HUES6 (cell line): ENCODE results near the gene CERS5.
"Not testable (repeated sequence)": the region's sequence is repeated elsewhere in the genome, so short reads cannot be mapped to it uniquely, and the experiment has no call there.

Experiments used
- H3K27ac ChIP-seq: 2 replicates; pipeline ENCODE4 v1.7.0; 2013; ENCODE audit warnings: low read depth, mild to moderate bottlenecking, low read length, inconsistent platforms
- H3K27me3 ChIP-seq: 2 replicates; pipeline ENCODE4 v1.6.1; 2013; ENCODE audit warnings: low read length; ENCODE audit not compliant: control insufficient read depth, insufficient read depth
- H3K36me3 ChIP-seq: 2 replicates; pipeline ENCODE4 v1.6.1; 2013; ENCODE audit warnings: low read length; ENCODE audit not compliant: control insufficient read depth, insufficient read depth
- H3K4me1 ChIP-seq: 2 replicates; pipeline ENCODE4 v1.6.1; 2013; ENCODE audit warnings: low read length; ENCODE audit not compliant: control insufficient read depth, insufficient read depth
- H3K4me3 ChIP-seq: 2 replicates; pipeline ENCODE4 v1.5.1; 2013; ENCODE audit warnings: low read depth, low read length
- H3K9ac ChIP-seq: one replicate; pipeline ENCODE4 v1.6.1; 2013; ENCODE audit warnings: mild to moderate bottlenecking, low read length
- H3K9me3 ChIP-seq: 2 replicates; pipeline ENCODE4 v1.6.1; 2013; ENCODE audit warnings: low read depth, low read length; ENCODE audit not compliant: control insufficient read depth, insufficient read depth

CERS5 gene

DNA sequence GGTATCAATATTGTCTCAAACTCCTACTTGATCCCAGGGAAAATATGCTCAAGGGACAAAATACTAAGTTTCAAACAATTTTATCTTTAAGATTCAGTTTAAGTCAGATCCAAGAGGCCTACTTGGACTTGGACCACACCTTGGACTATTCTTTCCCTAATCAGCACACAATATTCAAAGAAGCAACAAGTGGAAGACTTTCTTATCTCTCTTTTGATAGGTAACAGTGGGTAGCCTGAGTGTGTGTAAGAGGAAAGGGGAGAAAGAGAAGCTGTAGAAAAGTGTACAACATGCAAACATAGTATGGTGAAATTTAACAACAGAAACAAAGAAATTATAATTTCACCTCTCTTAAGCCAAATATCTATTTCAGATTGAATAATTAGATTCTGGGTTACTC lies 6.5 kb downstream of the CERS5 start:
- H3K27me3 ChIP-seq = no peaks in the 10 kb centered on the region
- H3K4me3 ChIP-seq = no peak overlapping the region
- peaks cover 2% of the 10 kb centered on the region; the same call in 1 of the 2 replicates for H3K36me3 ChIP-seq
- no peaks in the 10 kb centered on the region for H3K9me3 ChIP-seq
- no peak overlapping the region for H3K27ac ChIP-seq
- H3K4me1 ChIP-seq = no peaks in the 10 kb centered on the region
- H3K9ac ChIP-seq = no peak overlapping the region

- no peak overlapping the region for H3K9ac ChIP-seq
- no peaks in the 10 kb centered on the region for H3K27me3 ChIP-seq
- peaks cover 2% of the 10 kb centered on the region; the same call in 1 of the 2 replicates for H3K36me3 ChIP-seq
- H3K4me1 ChIP-seq = no peaks in the 10 kb centered on the region
- H3K27ac ChIP-seq = no peak overlapping the region
- no peak overlapping the region for H3K4me3 ChIP-seq
- H3K9me3 ChIP-seq = no peaks in the 10 kb centered on the region
Measured at GRCh38 chr12:50157259-50157658, 9.9 kb downstream of the CERS5 start.

DNA sequence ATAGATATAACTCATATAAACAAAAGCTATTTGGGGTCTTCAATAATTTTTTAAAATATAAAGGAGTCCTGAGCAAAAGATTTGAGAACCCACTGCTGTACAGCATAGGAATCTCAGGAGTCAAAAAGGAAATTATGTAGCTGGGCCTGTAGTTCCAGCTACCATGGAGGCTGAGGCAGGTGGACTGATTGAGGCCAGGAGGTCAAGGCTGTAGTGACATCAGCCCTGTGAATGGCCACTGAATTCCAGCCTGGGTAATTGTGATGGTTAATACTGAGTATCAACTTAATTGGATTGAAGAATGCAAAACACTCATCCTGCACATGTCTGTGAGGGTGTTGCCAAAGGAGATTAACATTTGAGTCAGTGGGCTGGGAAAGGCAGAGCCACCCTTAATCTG lies 10.5 kb downstream of the CERS5 start:
- Histone ChIP-seq H3K27me3 (no peaks in the 10 kb centered on the region), H3K36me3 (peaks cover 2% of the 10 kb centered on the region; the same call in 1 of the 2 replicates), H3K4me1 (no peaks in the 10 kb centered on the region), H3K4me3 (no peak overlapping the region), H3K27ac (no peak overlapping the region), H3K9me3 (no peaks in the 10 kb centered on the region), H3K9ac (no peak overlapping the region)

- H3K4me1 ChIP-seq, H3K4me3 ChIP-seq, H3K9me3 ChIP-seq, H3K27me3 ChIP-seq, H3K27ac ChIP-seq, H3K9ac ChIP-seq, H3K36me3 ChIP-seq: not testable (repeated sequence)
Measured at GRCh38 chr12:50154947-50155346, 12.2 kb downstream of the CERS5 start.

DNA sequence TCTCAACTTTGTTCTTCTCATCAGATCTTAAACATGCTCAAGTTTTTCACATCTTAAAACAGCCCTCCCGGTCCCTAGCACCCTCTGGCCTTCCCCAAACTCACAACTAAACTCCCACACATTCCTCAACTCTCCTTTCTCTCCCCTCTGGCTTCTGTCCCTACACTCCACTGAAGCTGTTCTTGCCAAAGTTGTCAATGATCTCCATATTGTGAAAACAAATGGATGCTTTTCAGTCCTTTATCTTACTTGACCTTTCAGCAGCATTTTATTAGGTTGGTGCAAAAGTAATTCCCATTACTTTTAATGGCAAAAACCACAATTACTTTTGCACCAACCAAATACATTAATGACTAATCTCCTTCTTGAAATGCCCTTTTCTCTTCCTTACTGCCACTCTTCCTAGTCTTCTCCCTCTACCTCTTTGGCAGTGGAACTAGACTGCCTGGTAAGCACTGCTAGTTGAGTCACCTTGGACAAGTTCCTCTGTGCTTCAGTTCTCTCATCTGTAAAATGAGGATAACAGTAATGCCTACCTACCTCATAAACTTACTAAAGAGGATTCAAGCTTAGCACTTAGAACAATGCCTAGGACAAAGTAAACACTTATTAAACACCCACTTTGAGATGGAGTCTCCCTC lies 16.0 kb downstream of the CERS5 start:
- H3K9me3 ChIP-seq = no peaks in the 10 kb centered on the region

DNA sequence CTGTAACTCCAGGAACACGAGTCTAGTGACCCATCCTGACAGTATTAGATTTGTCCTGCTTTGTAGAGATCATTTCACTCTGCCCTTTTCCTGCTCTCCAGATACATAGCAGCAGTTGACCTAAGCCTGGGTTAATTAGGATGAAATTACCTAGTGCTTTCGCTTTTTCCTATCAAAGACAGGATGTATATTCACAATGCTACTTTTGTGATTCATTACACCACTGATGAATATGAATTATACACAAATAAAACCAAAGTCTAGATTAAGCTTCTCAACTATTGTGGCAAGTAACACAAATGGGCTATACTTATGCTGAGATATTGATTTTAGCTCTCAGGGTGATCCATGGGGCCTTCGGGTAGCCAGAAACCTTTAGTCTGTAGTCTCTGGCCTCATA lies 17.9 kb downstream of the CERS5 start:
- Histone ChIP-seq H3K4me1 (no peaks in the 10 kb centered on the region), H3K27me3 (no peaks in the 10 kb centered on the region), H3K9ac (no peak overlapping the region), H3K9me3 (no peaks in the 10 kb centered on the region), H3K4me3 (no peak overlapping the region), H3K36me3 (no peaks in the 10 kb centered on the region), H3K27ac (no peak overlapping the region)

More for the DNA sequence above, 16.0 kb downstream of the CERS5 start:
- no peaks in the 10 kb centered on the region for H3K27me3 ChIP-seq
- H3K9ac ChIP-seq = no peak overlapping the region
- no peak overlapping the region for H3K4me3 ChIP-seq
- no peak overlapping the region for H3K27ac ChIP-seq
- no peaks in the 10 kb centered on the region for H3K4me1 ChIP-seq
- H3K36me3 ChIP-seq = no peaks in the 10 kb centered on the region

DNA sequence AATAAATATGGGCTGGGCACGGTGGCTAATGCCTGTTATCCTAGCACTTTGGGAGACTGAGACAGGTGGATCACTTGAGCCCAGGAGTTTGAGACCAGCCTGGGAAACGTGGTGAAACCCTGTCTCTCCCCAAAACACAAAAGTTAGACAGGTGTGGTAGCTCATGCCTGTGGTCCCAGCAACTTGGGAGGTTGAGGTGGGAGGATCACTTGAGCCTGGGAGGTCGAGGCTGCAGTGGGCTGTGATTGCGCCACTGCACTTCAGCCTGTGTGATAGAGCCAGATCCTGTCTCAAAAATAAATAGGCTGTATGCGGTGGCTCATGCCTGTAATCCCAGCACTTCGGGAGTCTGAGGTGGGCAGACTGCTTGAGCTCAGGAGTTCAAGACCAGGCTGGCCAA lies 19.2 kb downstream of the CERS5 start:
- H3K4me1 ChIP-seq = not testable (repeated sequence)

DNA sequence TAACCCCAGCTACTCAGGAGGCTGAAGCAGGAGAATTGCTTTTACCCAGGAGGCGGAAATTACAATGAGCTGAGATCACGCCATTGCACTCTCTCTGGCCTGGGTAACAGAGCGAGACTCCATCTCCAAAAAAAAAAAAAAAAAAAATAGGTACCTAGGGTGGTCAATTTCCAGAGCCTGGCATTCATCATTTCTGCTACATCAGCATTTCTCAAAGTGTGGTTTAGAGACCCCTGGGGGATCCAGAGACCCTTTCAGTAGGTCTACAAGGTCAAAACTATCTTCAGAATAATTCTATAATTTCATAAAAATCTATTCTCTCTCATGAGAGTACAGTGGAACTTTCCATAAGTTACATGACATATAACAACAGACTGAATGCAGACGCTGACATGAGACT lies 19.9 kb downstream of the CERS5 start:
- Histone ChIP-seq H3K36me3 (peaks cover 15% of the 10 kb centered on the region), H3K9ac (no peak overlapping the region), H3K27me3 (no peaks in the 10 kb centered on the region), H3K4me3 (no peak overlapping the region), H3K27ac (no peak overlapping the region), H3K9me3 (no peaks in the 10 kb centered on the region), H3K4me1 (no peaks in the 10 kb centered on the region)

More for the DNA sequence above, 19.2 kb downstream of the CERS5 start:
- H3K27ac ChIP-seq, H3K27me3 ChIP-seq, H3K4me3 ChIP-seq, H3K9me3 ChIP-seq, H3K36me3 ChIP-seq, H3K9ac ChIP-seq: not testable (repeated sequence)

DNA sequence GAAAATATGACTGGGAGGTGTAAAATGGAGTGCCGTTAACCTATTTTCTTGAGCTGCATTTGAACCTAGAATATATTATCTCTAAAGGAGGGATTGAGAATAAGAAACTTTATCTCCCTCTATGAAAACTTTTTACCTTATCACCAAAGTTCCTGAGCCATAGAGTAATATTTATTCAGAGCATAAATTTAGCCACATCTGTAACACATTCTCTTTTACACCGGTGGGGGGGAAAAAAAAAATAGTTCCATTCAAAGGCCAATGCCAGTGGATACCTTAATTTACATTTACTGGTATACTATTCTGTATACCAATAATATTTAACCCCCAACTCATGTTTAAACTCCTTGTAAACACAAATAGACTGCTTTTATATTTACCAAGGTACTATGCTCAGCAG lies 21.7 kb downstream of the CERS5 start:
- H3K9me3 ChIP-seq = no peaks in the 10 kb centered on the region
- peaks cover 32% of the 10 kb centered on the region for H3K36me3 ChIP-seq
- H3K4me1 ChIP-seq = no peaks in the 10 kb centered on the region
- no peaks in the 10 kb centered on the region for H3K27me3 ChIP-seq
- H3K4me3 ChIP-seq = no peak overlapping the region
- H3K27ac ChIP-seq = no peak overlapping the region
- H3K9ac ChIP-seq = no peak overlapping the region

- no peaks in the 10 kb centered on the region for H3K4me1 ChIP-seq
- H3K4me3 ChIP-seq = no peak overlapping the region
- H3K36me3 ChIP-seq = peaks cover 45% of the 10 kb centered on the region
- H3K9ac ChIP-seq = no peak overlapping the region
- H3K9me3 ChIP-seq = no peaks in the 10 kb centered on the region
- H3K27ac ChIP-seq = no peak overlapping the region
- H3K27me3 ChIP-seq = no peaks in the 10 kb centered on the region
Measured at GRCh38 chr12:50142993-50143392, 24.2 kb downstream of the CERS5 start.

DNA sequence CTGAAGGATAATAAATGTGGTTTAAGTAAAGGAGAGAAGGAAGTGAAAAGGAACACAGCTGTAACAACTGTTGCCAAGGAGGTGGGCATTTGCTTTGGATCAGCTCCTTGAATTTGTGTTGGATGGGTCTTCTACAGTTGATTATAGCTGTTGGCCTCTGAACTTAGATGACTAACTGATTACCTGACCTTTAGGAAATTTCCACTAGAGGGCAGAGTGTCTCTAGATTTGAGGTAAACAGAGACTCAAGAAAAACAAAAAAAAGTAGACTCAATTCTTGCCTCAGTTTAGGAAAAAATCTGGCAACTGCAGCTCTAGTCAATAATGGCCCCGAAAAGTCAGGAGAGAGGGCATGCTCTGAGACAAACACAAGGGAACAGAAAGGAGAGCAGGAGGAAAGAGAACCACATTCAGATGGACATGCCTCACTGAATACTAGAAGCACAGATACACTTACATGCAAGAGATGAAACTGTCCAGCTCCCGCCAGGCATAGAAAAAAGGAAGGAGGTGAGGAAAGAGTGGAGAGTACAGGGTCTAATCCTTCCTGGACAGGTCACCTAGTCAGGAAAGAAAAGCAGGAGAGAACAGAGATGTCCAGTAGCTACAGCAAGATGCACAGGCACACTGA lies 34.5 kb downstream of the CERS5 start:
- Histone ChIP-seq H3K36me3 (peaks cover 83% of the 10 kb centered on the region), H3K9ac (no peak overlapping the region)

More for the DNA sequence above, 34.5 kb downstream of the CERS5 start:
- Histone ChIP-seq H3K4me1 (no peaks in the 10 kb centered on the region), H3K4me3 (no peak overlapping the region), H3K9me3 (no peaks in the 10 kb centered on the region), H3K27ac (no peak overlapping the region), H3K27me3 (no peaks in the 10 kb centered on the region)
